ENCODE measurements around the gene EVPLL.
"Not testable (repeated sequence)": the region's sequence is repeated elsewhere in the genome, so short reads cannot be mapped to it uniquely, and the experiment has no call there.

The EVPLL gene

DNA sequence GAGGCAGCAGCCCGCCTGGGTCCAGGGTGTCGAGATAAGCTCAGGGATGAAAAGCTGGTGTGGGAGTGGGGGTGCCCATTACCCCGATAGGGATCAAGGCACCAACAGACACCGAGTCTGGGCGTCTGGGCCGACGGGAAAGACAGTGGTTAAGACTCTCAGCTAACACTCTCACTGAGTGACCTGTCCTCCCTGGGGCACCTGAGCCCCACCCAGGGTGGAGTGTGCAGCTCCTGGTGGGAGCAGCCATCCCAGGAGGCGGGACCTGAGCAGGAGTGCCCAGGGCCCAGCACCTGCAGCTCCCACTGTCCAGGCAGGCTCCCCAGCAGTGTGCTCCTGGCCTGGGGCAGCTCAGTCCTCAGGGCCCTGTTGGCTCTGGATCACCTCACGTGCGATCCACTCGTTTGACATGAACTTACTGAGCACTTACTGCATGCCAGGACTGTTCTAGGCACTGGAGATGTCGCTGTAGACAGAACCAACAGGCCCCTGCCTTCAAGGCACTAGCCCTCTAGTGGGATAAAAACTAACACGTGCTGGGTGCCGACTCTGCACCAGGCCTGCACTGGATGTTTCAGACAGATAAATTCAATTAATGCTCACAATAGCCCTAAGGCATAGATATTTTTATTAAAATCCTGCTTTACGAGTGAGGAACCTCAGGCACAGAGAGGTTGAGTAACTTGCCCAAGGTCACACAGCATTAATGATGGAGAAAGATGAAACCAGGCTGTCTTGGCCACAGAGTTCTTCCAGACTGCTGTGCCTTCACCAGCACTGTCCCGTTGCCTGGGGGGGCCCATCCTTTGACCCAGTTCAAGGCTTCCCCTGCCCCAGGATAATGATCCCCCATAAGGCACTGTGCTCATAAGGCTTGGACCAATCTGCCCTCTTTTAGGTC lies 1.9 kb downstream of the EVPLL start:
- DNase-seq: no peak

- no peak for DNase-seq
Observed at GRCh38 chr17:18380471-18381157, 3.0 kb downstream of the EVPLL start.

DNA sequence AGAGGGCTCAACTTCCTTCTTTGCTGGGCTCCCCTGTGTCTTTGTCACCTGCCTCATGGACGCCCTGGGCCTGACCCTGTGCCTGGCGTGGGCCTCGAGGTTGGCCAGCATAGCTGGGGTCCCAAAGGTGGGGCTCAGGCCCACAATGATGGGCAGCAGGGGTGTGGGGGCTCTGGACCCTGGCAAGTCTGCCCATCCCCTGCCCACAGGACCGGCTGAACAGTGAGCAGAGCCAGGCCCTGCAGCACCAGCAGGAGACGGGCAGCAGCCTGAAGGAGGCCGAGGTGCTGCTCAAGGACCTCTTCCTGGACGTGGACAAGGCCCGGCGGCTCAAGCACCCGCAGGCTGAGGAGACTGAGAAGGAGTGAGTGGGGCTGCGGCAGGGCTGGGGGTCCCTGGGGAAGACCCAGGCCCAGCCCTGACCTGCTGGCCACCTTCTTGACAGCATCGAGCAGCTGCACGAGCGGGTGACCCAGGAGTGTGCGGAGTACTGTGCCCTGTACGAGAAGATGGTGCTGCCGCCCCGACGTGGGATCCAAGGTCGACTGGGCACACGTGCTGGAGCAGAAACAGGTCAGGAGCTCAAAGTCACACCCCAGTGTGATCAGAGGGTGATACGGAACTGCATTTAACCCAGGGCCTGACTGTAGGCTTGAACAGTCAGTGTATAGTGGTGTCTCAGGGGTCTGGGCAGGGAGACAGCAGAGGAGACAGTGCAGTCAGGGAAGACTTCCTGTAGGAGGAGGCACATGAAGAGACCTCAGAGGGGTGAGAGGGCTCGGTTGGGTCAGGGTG lies 3.8 kb downstream of the EVPLL start:
- DNase-seq: no peak

DNA sequence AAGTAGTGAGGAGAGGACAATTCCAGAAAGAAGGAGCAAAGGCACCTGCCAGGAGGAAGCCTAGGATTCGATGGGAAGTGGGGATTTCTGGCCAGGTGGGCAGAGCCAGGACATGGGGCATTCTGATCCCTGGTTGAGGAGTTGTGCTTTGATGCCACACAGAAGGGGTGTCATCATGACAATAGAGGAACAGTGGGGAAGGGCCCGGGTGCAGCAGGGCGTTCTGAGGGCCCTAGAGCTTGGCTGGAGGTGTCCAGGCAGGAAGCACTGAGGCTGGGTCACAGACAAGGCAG lies 4.3 kb downstream of the EVPLL start:
- no peak for DNase-seq

GRCh38 chr17:18382441-18383078 lies 5.0 kb downstream of the EVPLL start:
- DNase-seq: no peak

- not testable (repeated sequence) for DNase-seq
Observed at GRCh38 chr17:18383079-18383481, 5.5 kb downstream of the EVPLL start.

DNA sequence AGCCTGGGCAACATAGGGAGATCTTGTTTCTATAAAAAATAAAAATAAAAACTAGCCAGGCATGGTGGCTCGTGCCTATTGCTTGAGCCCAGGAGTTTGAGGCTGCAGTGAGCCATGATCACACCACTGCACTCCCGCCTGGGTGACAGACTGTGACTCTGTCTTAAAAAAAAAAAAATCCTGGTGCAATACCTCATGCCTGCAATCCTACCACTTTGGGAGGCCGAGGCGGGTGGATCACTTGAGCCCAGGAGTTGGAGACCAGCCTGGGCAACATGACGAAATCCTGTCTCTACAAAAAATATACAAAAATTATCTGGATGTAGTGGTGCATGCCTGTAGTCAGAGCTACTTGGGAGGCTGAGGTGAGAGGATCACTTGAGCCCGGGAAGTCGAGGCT lies 6.7 kb downstream of the EVPLL start:
- not testable (repeated sequence) for DNase-seq

- not testable (repeated sequence) for DNase-seq
Observed at GRCh38 chr17:18387583-18387982, 10.0 kb downstream of the EVPLL start.

- DNase-seq: not testable (repeated sequence)
Observed at GRCh38 chr17:18388266-18388665, 10.7 kb downstream of the EVPLL start.

DNA sequence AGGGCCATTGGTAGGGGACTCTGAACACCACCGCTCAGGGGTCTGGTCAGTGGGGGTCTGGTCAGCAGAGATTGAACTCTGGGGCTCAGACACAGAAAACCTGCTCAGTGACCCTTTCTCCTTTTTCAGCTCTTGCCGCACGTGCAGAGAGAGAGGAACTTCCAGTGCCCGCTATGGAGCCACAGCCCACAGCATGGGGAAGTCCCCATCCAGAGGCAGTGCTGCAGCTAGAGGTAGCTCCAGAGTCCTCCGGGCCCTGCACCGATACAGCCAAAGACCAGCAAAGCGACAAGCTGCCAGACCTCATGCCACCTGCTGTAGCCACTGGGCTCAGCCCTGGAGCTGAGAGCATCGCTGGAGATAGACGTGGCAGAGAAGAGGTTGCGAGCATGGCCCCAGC lies 11.2 kb downstream of the EVPLL start:
- DNase-seq: not testable (repeated sequence)

- DNase-seq: not testable (repeated sequence)
Observed at GRCh38 chr17:18401872-18402590, 24.5 kb downstream of the EVPLL start.

GRCh38 chr17:18403166-18403565 lies 25.6 kb downstream of the EVPLL start:
- DNase-seq: not testable (repeated sequence)

DNA sequence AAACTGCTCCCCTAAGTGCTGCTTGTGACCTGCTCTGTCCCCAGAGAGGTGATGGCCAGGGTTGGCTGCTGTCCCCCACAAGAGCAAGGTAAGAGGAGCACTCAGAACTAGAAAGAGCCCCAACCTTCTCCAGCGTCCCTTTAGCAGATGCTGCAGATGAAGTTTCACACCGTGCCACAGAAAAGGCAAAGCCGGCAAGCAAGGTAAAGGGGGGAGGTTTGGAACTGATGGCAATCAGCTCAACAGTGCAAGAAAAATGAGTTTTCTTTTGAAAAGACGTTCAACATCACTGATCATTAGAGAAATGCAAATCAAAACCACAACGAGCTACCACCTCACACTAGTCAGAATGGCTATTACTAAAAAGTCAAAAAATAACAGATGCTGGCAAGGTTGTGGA lies 26.0 kb downstream of the EVPLL start:
- not testable (repeated sequence) for DNase-seq

DNA sequence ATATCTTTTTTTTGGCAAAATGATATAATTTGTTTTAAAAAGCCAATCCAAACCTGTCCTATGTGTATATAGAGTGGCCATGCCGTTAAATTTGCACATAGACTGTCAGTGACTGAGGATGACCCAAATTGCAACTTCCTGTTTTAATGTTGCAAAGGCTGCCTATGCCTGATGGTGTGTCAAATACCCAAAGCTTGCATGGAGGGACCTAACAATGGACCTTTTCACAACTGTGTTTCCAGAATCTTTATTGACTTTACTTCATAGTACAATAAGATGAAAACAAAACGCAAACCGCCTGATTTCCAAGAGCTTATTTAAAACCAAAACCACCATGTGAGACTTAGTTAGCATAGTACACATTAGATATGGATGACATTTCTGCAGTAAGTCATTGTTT lies 31.3 kb downstream of the EVPLL start:
- not testable (repeated sequence) for DNase-seq

DNA sequence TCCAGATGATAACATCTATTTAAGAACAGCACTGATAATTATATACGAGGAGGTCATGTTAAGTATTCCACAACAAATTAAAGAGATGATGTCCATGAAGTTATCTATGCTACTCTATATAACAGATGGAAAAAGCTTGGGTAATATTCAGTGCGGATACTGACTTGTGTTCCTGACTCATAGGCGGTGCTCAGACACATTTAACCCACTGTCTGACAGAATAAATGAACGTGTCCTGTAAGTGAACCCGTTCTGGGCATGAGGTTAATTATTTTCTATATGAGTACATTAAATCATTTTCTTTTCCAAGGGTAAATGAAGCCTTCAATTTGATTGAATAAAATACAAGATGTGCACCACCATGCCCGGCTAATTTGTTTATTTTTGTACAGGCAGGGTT lies 31.7 kb downstream of the EVPLL start:
- DNase-seq: not testable (repeated sequence)

- DNase-seq: not testable (repeated sequence)
Observed at GRCh38 chr17:18410736-18411135, 33.2 kb downstream of the EVPLL start.

GRCh38 chr17:18411377-18411864 lies 33.8 kb downstream of the EVPLL start:
- not testable (repeated sequence) for DNase-seq

GRCh38 chr17:18412001-18412538 lies 34.5 kb downstream of the EVPLL start:
- not testable (repeated sequence) for DNase-seq

DNA sequence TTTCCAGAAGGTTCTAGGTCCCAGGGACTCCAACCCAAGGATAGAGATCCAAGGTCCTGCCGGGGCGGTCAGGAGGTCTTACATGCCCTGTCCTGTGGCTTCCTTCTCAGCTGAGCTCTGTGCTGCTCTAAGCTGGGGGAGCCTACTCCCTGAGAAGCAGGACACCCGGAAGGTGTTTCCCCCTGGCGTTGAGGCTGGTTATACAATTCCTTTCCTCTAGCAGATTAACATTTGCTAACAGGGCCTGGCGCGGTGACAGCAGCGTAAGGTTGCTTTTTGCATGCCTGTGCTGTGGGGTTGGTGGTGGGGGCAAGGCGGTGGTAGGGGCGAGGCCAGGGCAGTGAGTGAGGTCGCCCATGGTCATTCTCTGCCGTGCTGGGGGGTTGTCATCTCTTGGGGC lies 43.9 kb downstream of the EVPLL start:
- not testable (repeated sequence) for DNase-seq

GRCh38 chr17:18422464-18422863 lies 44.9 kb downstream of the EVPLL start:
- not testable (repeated sequence) for DNase-seq

DNA sequence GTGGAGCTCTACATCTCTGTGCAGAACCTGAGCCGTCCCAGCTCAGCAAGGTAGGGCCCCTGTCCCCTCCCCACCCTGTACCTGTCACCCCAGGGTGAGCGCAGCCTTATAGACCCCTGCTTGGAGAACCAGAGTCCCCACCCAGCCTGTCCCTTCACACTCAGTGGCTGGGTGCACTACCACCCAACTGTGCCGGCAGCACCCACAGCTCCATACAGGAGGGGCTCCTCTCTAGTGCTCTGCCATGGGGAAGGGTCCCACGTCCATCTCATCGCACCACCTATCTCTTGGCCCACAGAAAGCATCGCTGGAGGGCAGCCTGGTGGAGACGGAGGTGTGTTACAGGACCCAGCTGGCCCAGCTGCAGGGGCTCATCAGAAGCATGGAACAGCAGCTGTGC lies 45.4 kb downstream of the EVPLL start:
- DNase-seq: not testable (repeated sequence)

DNA sequence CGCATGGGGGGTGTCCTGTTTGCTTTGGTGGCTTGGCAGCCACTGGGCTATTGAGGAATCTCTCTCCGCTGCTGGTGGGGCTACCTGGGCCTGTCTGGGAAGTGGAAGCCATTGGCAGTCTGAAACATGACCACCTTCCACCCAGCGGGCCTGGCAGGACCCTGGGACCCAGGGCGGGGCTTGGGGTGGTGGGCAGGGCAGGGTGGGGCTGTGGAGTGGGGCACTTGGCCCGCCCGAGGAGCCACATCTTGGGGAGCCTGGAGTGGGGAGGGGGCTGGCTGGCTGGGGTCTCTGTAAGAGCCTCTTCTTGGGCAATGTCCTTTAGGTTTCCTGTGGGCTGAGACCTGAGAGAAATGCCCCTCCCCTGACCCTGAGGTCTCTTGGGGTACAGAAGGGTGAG lies 48.0 kb downstream of the EVPLL start:
- DNase-seq: not testable (repeated sequence)

Data from COR-L47 (cell line).